Measurements from ENCODE around the gene FEM1C.

DNA sequence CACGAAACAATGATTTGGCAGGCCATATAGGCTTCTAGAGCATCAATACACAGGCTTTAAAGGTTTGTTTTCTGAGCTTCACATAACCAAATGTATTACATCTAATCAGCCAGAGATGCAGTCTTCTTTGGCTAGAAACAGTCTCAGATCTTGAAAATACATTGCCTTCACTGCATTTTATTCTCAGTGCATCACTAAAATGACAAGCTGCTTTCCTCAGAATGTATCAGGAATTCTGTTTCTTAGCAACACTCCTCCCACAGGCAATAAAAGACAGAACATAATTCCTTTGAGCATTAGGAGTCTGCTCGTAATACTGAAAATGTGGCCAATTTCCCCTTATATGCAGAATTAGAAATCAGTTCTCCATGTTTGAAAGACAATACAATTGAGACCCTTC, 36.9 kb downstream of the FEM1C start:
- TF ChIP-seq, protein P1, sequence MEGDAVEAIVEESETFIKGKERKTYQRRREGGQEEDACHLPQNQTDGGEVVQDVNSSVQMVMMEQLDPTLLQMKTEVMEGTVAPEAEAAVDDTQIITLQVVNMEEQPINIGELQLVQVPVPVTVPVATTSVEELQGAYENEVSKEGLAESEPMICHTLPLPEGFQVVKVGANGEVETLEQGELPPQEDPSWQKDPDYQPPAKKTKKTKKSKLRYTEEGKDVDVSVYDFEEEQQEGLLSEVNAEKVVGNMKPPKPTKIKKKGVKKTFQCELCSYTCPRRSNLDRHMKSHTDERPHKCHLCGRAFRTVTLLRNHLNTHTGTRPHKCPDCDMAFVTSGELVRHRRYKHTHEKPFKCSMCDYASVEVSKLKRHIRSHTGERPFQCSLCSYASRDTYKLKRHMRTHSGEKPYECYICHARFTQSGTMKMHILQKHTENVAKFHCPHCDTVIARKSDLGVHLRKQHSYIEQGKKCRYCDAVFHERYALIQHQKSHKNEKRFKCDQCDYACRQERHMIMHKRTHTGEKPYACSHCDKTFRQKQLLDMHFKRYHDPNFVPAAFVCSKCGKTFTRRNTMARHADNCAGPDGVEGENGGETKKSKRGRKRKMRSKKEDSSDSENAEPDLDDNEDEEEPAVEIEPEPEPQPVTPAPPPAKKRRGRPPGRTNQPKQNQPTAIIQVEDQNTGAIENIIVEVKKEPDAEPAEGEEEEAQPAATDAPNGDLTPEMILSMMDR (IDR thresholded peaks at IDR 0.05), result no peak
- TF ChIP-seq POLR2A (IDR thresholded peaks at IDR 0.05), result no peak
